ENCODE results near the gene HAPLN2.
"Not testable (repeated sequence)": the region's sequence is repeated elsewhere in the genome, so short reads cannot be mapped to it uniquely, and the experiment has no call there.

HAPLN2 gene

DNA sequence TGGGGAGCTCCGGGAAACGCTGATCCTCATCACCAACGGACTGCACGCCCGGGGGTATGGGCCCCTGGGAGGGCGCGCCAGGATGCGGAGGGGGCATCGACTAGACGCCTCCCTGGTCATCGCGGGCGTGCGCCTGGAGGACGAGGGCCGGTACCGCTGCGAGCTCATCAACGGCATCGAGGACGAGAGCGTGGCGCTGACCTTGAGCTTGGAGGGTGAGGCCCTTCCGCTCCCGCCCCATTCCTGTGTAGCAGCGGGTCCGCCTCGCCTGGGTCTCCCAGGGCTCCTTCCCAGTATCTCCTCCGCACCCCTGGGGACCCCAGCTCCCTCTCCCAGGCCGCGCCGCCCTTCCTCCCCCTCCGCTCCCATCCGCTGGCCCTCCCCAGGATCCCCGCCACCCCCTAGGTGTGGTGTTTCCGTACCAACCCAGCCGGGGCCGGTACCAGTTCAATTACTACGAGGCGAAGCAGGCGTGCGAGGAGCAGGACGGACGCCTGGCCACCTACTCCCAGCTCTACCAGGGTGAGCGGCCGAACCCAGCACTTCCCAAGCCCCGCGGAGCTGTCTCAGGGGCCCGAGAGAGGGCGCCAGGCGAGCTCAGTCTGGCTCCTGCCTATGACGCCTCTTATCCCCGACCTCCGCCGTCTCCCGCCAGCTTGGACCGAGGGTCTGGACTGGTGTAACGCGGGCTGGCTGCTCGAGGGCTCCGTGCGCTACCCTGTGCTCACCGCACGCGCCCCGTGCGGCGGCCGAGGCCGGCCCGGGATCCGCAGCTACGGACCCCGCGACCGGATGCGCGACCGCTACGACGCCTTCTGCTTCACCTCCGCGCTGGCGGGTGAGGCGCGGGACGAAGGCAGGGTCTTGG is 5.0 kb downstream of the HAPLN2 start:
- peak; percentile 34 for DNase-seq

DNA sequence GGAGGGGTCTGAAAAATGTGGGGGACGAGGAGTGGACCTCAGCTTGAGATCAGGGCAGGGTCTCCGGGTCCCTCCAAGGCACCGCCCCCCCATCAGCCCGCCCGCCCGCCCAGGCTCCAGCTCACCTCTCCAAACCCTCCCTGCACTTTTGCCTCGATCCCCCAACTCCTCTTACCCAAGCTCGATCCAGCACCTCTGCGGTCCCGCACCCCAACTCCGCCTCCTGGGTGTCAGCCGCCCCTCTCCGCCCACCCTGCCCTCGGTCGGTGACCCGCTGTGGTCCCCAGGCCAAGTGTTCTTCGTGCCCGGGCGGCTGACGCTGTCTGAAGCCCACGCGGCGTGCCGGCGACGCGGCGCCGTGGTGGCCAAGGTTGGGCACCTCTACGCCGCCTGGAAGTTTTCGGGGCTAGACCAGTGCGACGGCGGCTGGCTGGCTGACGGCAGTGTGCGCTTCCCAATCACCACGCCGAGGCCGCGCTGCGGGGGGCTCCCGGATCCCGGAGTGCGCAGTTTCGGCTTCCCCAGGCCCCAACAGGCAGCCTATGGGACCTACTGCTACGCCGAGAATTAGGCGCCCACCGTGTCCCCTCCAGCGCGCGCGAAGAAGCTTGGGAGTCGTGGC is 5.7 kb downstream of the HAPLN2 start:
- no peak for DNase-seq

DNA sequence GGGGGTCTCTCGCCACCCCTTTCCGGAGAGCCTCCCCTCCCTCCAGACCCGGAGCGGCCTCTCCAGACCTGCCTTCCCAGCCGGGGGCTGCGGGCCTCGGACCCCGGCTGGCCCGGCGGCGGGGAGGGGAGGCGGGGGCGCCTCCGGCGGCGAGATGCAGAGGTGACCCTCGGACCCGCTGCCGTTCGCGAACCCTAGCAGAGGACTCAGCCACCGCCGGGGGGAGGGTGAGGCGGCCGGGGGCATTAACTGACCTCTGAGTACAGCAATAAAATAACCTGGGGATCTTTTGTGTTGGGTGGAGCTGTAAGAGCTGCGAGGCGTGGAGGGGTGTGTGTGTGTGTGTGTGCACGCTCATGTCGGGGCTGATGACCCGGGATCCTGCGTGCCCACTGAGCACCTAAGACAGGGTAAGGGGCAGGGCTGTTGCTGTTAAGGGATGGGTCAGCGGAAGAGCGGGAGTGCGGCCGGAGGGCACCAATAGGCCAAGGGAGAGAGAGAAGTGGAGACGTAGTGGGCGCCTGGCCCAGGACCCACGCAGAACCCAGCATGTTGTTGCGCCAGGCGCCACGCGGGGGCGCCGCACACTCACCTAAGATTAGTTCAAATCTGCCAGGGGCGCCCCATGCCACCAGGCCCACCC is 6.3 kb downstream of the HAPLN2 start:
- peak; percentile 64 for DNase-seq

DNA sequence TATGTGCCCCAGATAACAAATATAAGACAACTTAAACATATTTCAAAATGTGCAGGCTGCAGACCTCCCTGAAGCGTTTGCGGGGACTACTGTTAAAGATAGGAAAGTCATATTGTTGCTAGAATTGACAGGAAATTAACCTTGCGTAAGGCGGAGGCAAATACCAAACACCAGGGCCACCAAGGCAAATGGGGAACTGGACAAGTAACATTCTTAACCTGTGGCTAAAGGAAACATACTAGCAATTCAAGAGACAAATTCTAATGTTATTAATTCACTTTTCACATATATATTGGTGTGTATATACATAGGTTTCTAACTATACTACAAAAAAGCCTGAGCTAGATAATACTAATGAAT is 6.8 kb downstream of the HAPLN2 start:
- DNase-seq: no peak

- peak; percentile 56 for DNase-seq
These were observed 8.2 kb downstream of the HAPLN2 start for GRCh38 chr1:156627313-156627880.

DNA sequence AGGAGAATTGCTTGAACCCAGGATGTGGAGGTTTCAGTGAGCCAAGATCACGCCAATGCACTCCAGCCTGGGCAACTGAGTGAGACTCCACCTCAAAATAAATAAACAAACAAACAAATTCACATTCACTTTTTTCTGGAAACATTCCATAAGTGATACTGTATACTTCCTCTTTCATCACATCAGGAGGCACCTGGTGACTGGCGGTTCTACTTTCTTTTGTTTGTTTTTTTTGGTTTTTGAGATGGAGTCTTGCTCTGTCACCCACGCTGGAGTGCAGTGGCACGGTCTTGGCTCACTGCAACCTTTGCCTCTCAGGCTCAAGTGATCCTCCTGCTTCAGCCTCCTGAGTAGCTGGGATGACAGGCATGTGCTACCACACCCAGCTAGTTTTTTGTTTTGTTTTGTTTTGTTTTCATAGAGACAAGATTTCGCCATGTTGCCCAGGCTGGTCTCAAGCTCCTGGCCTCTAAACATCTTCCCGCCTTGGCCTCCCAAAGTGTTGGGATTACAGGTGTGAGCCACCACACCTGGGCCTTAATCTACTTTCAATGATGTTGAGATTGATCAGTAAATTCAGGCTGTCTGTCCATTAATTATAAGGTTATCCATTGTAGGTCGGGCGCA is 10.7 kb downstream of the HAPLN2 start:
- no peak for DNase-seq

DNA sequence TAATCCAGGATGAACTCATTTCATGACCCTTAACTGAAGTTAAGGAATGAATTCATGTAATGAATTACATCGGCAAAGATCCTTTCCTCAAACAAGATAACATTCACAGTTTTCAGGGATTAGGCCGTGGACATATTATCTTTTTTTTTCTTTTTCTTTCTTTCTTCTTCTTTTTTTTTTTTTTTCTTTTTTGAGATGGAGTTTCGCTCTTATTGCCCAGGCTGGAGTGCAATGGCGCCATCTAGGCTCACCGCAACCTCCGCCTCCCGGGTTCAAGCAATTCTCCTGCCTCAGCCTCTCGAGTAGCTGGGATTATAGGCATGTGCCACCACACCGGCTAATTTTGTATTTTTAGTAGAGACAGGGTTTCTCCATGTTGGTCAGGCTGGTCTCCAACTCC is 11.9 kb downstream of the HAPLN2 start:
- not testable (repeated sequence) for DNase-seq

- no peak for DNase-seq
These were observed 13.1 kb downstream of the HAPLN2 start for GRCh38 chr1:156632355-156632754.

GRCh38 chr1:156638189-156638985 is 19.2 kb downstream of the HAPLN2 start:
- no peak for DNase-seq

GRCh38 chr1:156639601-156640101 is 20.4 kb downstream of the HAPLN2 start:
- no peak for DNase-seq

GRCh38 chr1:156640842-156641706 is 21.9 kb downstream of the HAPLN2 start:
- DNase-seq: no peak

DNA sequence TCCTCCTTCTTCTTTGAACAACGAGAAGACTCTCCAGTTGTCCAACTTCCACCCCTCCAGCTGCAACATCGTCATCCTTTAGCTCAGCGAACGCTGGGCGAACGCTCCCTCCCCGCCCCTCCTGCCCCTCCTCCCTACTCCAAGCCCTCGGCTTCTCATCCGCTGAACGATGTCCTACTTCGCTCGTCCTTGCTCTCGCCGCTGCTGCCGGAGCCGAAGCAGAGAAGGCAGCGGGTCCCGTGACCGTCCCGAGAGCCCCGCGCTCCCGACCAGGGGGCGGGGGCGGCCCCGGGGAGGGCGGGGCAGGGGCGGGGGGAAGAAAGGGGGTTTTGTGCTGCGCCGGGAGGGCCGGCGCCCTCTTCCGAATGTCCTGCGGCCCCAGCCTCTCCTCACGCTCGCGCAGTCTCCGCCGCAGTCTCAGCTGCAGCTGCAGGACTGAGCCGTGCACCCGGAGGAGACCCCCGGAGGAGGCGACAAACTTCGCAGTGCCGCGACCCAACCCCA is 22.6 kb downstream of the HAPLN2 start, which contains the start of gene BCAN:
Gene BCAN (plus strand): TSS at position 357 of the 504 bp plus-strand sequence. CDS start 3,938 bp downstream, outside the sequence.
- DNase-seq: peak; percentile 21

- DNase-seq: no peak
These were observed 23.2 kb downstream of the HAPLN2 start for GRCh38 chr1:156642265-156643048.

GRCh38 chr1:156643049-156643777 is 24.0 kb downstream of the HAPLN2 start:
- no peak for DNase-seq

GRCh38 chr1:156643778-156644092 is 24.5 kb downstream of the HAPLN2 start:
- peak; percentile 12 for DNase-seq

DNA sequence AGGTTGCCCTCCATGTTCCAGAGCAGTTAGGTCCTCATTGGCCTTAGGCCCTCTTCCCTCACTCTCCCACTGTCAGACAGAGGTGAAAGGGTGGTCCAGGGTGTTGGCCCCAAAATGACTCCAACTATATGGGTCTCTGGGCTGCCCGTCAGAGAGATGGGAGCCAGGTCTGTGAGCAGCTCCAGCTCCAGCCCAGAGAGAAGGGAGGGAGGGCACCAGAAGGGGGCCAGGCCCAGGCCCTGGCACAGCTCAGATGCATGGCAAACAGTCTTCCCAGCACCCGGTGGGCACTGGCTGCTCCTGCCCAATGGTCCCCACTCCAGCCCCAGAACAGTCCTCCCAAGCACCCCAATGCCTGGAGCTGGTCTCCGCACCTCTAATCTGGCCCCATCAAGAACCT is 24.9 kb downstream of the HAPLN2 start:
- no peak for DNase-seq

GRCh38 chr1:156644640-156645039 is 25.4 kb downstream of the HAPLN2 start:
- no peak for DNase-seq

- no peak for DNase-seq
These were observed 25.8 kb downstream of the HAPLN2 start for GRCh38 chr1:156645056-156645455.

DNA sequence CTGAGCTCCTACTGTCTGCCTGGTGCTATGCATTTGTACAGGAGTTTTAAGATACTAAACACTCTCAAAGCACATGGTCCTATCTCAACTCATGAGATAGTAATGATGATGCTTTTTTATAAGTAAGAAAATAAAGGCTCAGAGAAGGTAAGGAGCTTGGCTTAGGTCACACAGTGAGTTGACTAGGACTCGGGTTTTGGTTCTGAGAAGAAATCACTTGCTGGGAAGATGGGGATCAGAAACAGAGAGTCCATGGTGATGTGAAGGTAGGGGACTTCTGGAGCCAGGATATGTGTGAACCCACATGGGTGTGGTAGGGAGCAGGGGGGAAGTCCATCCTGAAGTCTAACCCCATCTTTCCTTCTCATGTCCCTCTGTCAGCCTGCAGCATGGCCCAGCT is 26.5 kb downstream of the HAPLN2 start:
- DNase-seq: no peak
